Left ventricle myocardium inferior (tissue), 1 donor: ENCODE data around the gene PGD. TPM values are rescaled to one million over a fixed set of nuclear protein-coding genes. Genes with fewer than 3 reads are reported as not detected.
A peak's percentile ranks its signal among the peaks of the same experiment; 100 is the strongest.
"Not testable (repeated sequence)": the region's sequence is repeated elsewhere in the genome, so short reads cannot be mapped to it uniquely, and the experiment has no call there.

Experiments
- DNase-seq: peaks from one replicate; pipeline ENCODE4 v3.0.0-alpha.2; 2020
- H3K27ac ChIP-seq: fragments of 200-600 bp; replicated peaks from 2 replicates; pipeline ENCODE4 v1.8.0; 2021
- H3K27me3 ChIP-seq: fragments of 200-600 bp; 2 replicates; pipeline ENCODE4 v1.8.0; 2021; ENCODE audit warnings: low read depth
- H3K36me3 ChIP-seq: fragments of 200-600 bp; 2 replicates; pipeline ENCODE4 v1.8.0; 2021
- H3K4me1 ChIP-seq: fragments of 200-600 bp; 2 replicates; pipeline ENCODE4 v1.8.0; 2021
- H3K4me3 ChIP-seq: fragments of 200-600 bp; 2 replicates; pipeline ENCODE4 v1.8.0; 2021; ENCODE audit warnings: mild to moderate bottlenecking, moderate library complexity
- H3K9me3 ChIP-seq: fragments of 200-600 bp; replicated peaks from 2 replicates; pipeline ENCODE4 v1.8.0; 2021
- intact Hi-C: fragments of 100-400 bp; cut with micrococcal nuclease; formaldehyde crosslinking; loops from one replicate; pipeline ENCODE4 v1.11.0; 2022
- total RNA-seq: library from RNA; stranded (reverse); fragmentation: NEBNext Ultra II Directional; extraction: Animal tissue kit (Norgen Biotek cat#: 25700); gene quantifications from one replicate; pipeline ENCODE4 v1.2.1, GENCODE V29; 2021
- TF ChIP-seq, protein P1 (sequence below): fragments of 200-600 bp; IDR thresholded peaks from 2 replicates; pipeline ENCODE4 v1.8.0; 2021; ENCODE audit warnings: antibody characterized with exemption, mild to moderate bottlenecking, borderline replicate concordance
- donor health status: DM: no; HTN: yes; CAD: no; lungs with severe emphysema.

PGD gene
- total RNA-seq, 1 donor from 2014 or later: 34.2 TPM

DNA sequence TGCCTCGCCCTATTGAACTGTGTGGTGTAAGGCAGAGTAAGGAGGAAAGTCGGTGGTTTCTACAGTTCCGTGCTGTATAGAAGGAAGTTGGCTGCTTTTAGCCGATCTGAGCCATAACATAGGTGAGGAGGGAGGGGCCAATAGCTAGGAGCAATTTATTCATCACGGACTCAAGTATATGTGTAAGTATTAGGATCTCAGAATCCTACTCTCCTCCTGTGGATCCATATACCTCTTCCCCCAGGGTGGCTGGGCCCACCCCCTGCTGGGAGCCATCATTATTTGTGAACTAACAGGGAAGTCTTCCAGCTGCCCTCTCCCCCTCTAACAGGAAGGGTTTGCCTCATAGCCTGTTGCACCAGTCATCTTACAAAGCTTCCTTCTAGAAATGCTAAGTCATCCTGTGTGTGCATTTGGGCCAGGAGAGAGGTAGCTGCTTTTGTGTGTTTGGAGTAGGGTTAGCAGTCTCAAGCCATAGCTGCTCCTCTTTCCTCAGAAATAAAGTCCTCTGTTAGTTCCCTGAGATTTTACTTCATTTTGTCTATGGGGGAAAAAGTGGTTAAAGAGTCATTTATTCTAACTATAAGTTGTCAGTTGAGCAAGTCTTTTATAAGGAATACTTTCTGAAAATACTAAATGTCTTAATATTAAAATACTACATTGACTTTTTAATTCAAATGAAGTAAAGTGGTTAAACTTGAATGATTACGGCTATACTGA lies 16.5 kb downstream of the PGD start:
- intact Hi-C loops: no loop called here
- Histone ChIP-seq H3K9me3 (no peaks in the 10 kb centered on the region), H3K27me3 (no peaks in the 10 kb centered on the region), H3K36me3 (peaks cover 94% of the 10 kb centered on the region), H3K27ac (peak overlapping the region; percentile 22), H3K4me1 (no peaks in the 10 kb centered on the region), H3K4me3 (no peak overlapping the region)
- TF ChIP-seq, protein P1, sequence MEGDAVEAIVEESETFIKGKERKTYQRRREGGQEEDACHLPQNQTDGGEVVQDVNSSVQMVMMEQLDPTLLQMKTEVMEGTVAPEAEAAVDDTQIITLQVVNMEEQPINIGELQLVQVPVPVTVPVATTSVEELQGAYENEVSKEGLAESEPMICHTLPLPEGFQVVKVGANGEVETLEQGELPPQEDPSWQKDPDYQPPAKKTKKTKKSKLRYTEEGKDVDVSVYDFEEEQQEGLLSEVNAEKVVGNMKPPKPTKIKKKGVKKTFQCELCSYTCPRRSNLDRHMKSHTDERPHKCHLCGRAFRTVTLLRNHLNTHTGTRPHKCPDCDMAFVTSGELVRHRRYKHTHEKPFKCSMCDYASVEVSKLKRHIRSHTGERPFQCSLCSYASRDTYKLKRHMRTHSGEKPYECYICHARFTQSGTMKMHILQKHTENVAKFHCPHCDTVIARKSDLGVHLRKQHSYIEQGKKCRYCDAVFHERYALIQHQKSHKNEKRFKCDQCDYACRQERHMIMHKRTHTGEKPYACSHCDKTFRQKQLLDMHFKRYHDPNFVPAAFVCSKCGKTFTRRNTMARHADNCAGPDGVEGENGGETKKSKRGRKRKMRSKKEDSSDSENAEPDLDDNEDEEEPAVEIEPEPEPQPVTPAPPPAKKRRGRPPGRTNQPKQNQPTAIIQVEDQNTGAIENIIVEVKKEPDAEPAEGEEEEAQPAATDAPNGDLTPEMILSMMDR: no peak
- DNase-seq: no peak

DNA sequence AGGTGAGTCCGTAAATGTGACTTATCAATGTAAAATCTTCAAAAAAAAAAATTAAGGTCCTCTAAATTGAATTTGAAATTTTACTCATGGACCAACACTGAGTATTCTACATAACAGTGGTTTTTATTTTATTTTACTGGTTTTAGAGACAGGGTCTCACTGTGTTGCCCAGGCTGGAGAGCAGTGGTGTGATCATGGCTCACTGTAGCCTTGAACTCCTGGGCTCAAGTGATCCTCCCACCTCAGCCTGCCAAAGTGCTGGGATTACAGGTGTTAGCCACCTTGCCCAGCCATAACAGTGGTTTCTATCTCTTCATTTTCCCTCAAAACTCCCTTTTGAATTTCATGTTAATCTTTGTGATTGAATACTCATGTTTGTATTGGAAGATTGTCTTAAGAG lies 17.1 kb downstream of the PGD start:
- DNase-seq, H3K27me3 ChIP-seq, H3K9me3 ChIP-seq, H3K27ac ChIP-seq, H3K4me1 ChIP-seq, H3K4me3 ChIP-seq, intact Hi-C loops: not testable (repeated sequence)
- H3K36me3 ChIP-seq: peaks cover 93% of the 10 kb centered on the region

DNA sequence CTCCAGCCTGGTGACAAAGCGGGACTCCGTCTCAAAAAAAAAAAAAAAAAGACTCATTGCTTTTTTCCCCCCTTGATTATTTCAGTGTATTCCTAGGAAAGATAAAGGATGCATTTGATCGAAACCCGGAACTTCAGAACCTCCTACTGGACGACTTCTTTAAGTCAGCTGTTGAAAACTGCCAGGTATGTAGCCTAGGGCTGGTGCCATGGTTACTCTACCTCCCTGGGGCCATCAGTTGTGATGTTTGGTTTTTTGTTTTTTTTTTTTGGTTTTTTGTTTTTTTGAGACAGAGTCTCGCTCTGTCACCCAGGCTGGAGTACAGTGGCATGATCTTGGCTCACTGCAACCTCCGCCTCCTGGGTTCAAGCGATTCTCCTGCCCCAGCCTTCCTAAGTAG lies 19.9 kb downstream of the PGD start:
- H3K4me3 ChIP-seq, H3K9me3 ChIP-seq, H3K27me3 ChIP-seq, H3K4me1 ChIP-seq, DNase-seq, H3K27ac ChIP-seq, intact Hi-C loops: not testable (repeated sequence)
- H3K36me3 ChIP-seq: peaks cover 72% of the 10 kb centered on the region

DNA sequence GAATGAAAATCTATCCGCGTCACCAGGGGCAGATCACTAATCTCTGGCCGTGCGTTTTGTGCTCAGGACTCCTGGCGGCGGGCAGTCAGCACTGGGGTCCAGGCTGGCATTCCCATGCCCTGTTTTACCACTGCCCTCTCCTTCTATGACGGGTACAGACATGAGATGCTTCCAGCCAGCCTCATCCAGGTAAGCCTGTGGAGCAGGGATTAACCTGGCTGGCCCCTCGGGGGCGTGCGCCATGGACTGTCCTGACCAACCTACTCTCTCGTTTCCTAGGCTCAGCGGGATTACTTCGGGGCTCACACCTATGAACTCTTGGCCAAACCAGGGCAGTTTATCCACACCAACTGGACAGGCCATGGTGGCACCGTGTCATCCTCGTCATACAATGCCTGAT lies 20.5 kb downstream of the PGD start:
- peaks cover 67% of the 10 kb centered on the region for H3K36me3 ChIP-seq
- no peaks in the 10 kb centered on the region for H3K4me1 ChIP-seq
- H3K27me3 ChIP-seq: no peaks in the 10 kb centered on the region
- H3K4me3 ChIP-seq: no peak overlapping the region
- intact Hi-C loops: no loop called here
- DNase-seq: no peak
- no peaks in the 10 kb centered on the region for H3K9me3 ChIP-seq
- TF ChIP-seq, protein P1: no peak
- H3K27ac ChIP-seq: no peak overlapping the region

DNA sequence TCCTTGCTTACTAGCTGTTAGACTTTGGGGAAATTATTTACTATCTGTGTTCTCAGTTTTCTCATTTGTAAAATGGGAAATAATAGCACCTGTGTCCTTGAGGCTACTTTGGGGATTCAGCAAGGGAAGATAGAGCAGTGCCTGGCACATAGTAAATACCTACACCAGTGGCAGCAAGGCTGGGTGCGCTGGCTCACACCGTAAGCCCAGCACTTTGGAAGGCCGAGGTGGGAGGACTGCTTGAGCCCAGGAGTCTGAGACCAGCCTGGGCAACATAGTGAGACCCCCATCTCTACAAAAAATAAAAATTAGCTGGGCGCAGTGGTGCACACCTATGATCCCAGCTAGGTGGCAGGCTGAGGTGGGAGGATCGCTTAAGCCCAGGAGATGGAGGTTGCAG lies 22.8 kb downstream of the PGD start:
- H3K27ac ChIP-seq: no peak overlapping the region
- no peaks in the 10 kb centered on the region for H3K9me3 ChIP-seq
- H3K36me3 ChIP-seq: peaks cover 46% of the 10 kb centered on the region
- H3K4me3 ChIP-seq: no peak overlapping the region
- no peak for DNase-seq
- no peaks in the 10 kb centered on the region for H3K27me3 ChIP-seq
- intact Hi-C loops: no loop called here
- H3K4me1 ChIP-seq: no peaks in the 10 kb centered on the region
- TF ChIP-seq, protein P1: no peak

DNA sequence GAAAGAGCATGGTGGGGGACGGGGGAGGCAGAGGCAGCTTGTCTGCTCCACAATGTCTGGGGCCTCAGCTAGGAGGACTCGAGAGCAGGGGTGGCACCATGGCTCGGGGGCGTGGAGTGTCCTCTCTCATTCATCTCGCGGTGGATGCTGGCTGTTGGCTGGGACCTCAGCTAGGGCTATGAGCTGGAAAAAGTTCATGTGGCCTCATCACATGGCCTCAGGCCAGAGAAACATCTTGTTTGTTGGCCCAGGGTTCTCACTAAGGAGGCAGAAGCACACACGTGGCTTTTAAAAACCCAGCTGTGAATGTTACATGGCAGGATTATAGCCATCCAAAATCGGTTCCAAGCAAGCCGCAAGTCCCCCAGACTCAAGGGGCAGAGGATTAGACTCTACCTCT lies 25.2 kb downstream of the PGD start:
- H3K27ac ChIP-seq: no peak overlapping the region
- DNase-seq: peak; percentile 45
- no peaks in the 10 kb centered on the region for H3K9me3 ChIP-seq
- TF ChIP-seq, protein P1: no peak
- H3K27me3 ChIP-seq: no peaks in the 10 kb centered on the region
- H3K36me3 ChIP-seq: peaks cover 22% of the 10 kb centered on the region
- H3K4me3 ChIP-seq: no peak overlapping the region
- no peaks in the 10 kb centered on the region for H3K4me1 ChIP-seq
- intact Hi-C loops: no loop called here
